ENCODE results near the gene OR1E1.
"Not testable (repeated sequence)": the region's sequence is repeated elsewhere in the genome, so short reads cannot be mapped to it uniquely, and the experiment has no call there.

Gene OR1E1

GRCh38 chr17:3398310-3398709 is at the start of gene OR1E1:
Gene OR1E1 (minus strand): TSS chr17:3398410. CDS start chr17:3398410, 0 bp downstream.
- no peak for DNase-seq

- no peak for DNase-seq
These were observed 49.4 kb upstream of the OR1E1 start for GRCh38 chr17:3447625-3448024.

- no peak for DNase-seq
These were observed 42.2 kb upstream of the OR1E1 start for GRCh38 chr17:3440451-3440850.

GRCh38 chr17:3438368-3438767 is 40.2 kb upstream of the OR1E1 start:
- DNase-seq, result no peak

- no peak for DNase-seq
These were observed 35.5 kb upstream of the OR1E1 start, which contains the start of gene OR1E2 for GRCh38 chr17:3433741-3434140. Gene OR1E2 (minus strand): TSS chr17:3433841. CDS start chr17:3433841, 0 bp downstream.

- DNase-seq, result peak; percentile 15
These were observed 35.0 kb upstream of the OR1E1 start for GRCh38 chr17:3433215-3433614.

GRCh38 chr17:3418222-3418621 is 20.0 kb upstream of the OR1E1 start:
- no peak for DNase-seq

GRCh38 chr17:3415610-3416009 is 17.4 kb upstream of the OR1E1 start:
- DNase-seq, result no peak

- DNase-seq, result not testable (repeated sequence)
These were observed 14.0 kb upstream of the OR1E1 start for GRCh38 chr17:3412216-3412615.

GRCh38 chr17:3411070-3411469 is 12.9 kb upstream of the OR1E1 start, which contains the start of gene OR3A3:
Gene OR3A3 (plus strand): TSS chr17:3411370.
- no peak for DNase-seq

GRCh38 chr17:3403856-3404255 is 5.6 kb upstream of the OR1E1 start:
- DNase-seq, result not testable (repeated sequence)

- DNase-seq, result no peak
These were observed 3.6 kb upstream of the OR1E1 start for GRCh38 chr17:3401786-3402185.

- no peak for DNase-seq
These were observed 1.8 kb upstream of the OR1E1 start for GRCh38 chr17:3400055-3400454.

GRCh38 chr17:3397801-3398200 is 409 bp downstream of the OR1E1 start:
- not testable (repeated sequence) for DNase-seq

GRCh38 chr17:3389791-3390190 is 8.4 kb downstream of the OR1E1 start:
- no peak for DNase-seq

- DNase-seq, result peak; percentile 53
These were observed 12.1 kb downstream of the OR1E1 start, which contains the start of gene OR3A2 for GRCh38 chr17:3385869-3386816. Gene OR3A2 (minus strand): TSS chr17:3386308.

GRCh38 chr17:3381957-3382356 is 16.3 kb downstream of the OR1E1 start:
- DNase-seq, result no peak

- no peak for DNase-seq
These were observed 19.9 kb downstream of the OR1E1 start for GRCh38 chr17:3378321-3378720.

GRCh38 chr17:3371167-3371566 is 27.0 kb downstream of the OR1E1 start:
- not testable (repeated sequence) for DNase-seq

All from activated naive CD4-positive, alpha-beta T cell treated with anti-CD3 and anti-CD28 coated beads, Interleukin-2, amount 50 U/mL, for 16 hours (primary cell).